H1 (cell line): ENCODE data around the gene EAF2. TPM values are rescaled to one million over a fixed set of nuclear protein-coding genes. Genes with fewer than 3 reads are reported as not detected.

Experiments used
- polyA plus RNA-seq, 7 experiments: library from polyadenylated mRNA; depleted of rRNA in 3 of 7; stranded (reverse) in 5 of 7; unstranded in 2 of 7; fragments of >200 nt in 5 of 7; fragments of 200-250 nt in 2 of 7; gene quantifications; 1 replicate in 5 of 7; 2 replicates in 1 of 7; 4 replicates in 1 of 7; pipeline versions ENCODE4 v1.2.1 to v1.2.3, GENCODE V29; 2011 to 2013; ENCODE audit warnings: missing spikeins in 2 of 7, mixed read lengths in 2 of 7
- total RNA-seq: library from RNA; stranded (reverse); fragmentation: NEBNext Ultra II Directional; extraction: Animal tissue kit (Norgen Biotek cat#: 25700); gene quantifications from 2 replicates; pipeline ENCODE4 v1.2.1, GENCODE V29; 2021

EAF2 gene
- total and polyA plus RNA-seq, 2 of the 8 experiments (the other 6 are each of a cell fraction or from before 2014, with no cell fraction given): 3.6 to 6.6 TPM

Other genes starting within 250 kb of the EAF2 start
- 0.06 TPM in 1 of 2 replicates, not detected in the other for gene FBXO40, start 241.8 kb upstream of the EAF2 start, total RNA-seq
- 0.03 and 0.05 TPM in 2 replicates for gene FBXO40, start 241.8 kb upstream of the EAF2 start, polyA plus RNA-seq (2011; rRNA removed)
- 0.86 and 1.3 TPM in 2 replicates for gene HCLS1, start 174.3 kb upstream of the EAF2 start, total RNA-seq
- gene HCLS1, start 174.3 kb upstream of the EAF2 start, polyA plus RNA-seq (2011; rRNA removed): 0.46 and 0.53 TPM in 2 replicates
- 27.3 and 28.5 TPM in 2 replicates for gene GOLGB1, start 85.5 kb upstream of the EAF2 start, total RNA-seq
- 3.9 and 5.9 TPM in 2 replicates for gene GOLGB1, start 85.5 kb upstream of the EAF2 start, polyA plus RNA-seq (2011; rRNA removed)
- 28.9 and 31.2 TPM in 2 replicates for gene IQCB1, start 149 bp upstream of the EAF2 start, total RNA-seq
- 10.7 and 21.7 TPM in 2 replicates for gene IQCB1, start 149 bp upstream of the EAF2 start, polyA plus RNA-seq (2011; rRNA removed)
- gene SLC15A2, start 59.2 kb downstream of the EAF2 start, total RNA-seq: 1.8 and 2.0 TPM in 2 replicates
- gene SLC15A2, start 59.2 kb downstream of the EAF2 start, polyA plus RNA-seq (2011; rRNA removed): 2.1 and 3.6 TPM in 2 replicates
- 1.6 and 1.8 TPM in 2 replicates for gene ILDR1, start 187.0 kb downstream of the EAF2 start, total RNA-seq
- 1.8 and 2.7 TPM in 2 replicates for gene ILDR1, start 187.0 kb downstream of the EAF2 start, polyA plus RNA-seq (2011; rRNA removed)
- 0.30 and 0.40 TPM in 2 replicates for gene CD86, start 220.2 kb downstream of the EAF2 start, total RNA-seq
- 0.11 and 0.12 TPM in 2 replicates for gene CD86, start 220.2 kb downstream of the EAF2 start, polyA plus RNA-seq (2011; rRNA removed)